ENCODE data around the gene STK38.
A peak's percentile ranks its signal among the peaks of the same experiment; 100 is the strongest.

STK38 gene

DNA sequence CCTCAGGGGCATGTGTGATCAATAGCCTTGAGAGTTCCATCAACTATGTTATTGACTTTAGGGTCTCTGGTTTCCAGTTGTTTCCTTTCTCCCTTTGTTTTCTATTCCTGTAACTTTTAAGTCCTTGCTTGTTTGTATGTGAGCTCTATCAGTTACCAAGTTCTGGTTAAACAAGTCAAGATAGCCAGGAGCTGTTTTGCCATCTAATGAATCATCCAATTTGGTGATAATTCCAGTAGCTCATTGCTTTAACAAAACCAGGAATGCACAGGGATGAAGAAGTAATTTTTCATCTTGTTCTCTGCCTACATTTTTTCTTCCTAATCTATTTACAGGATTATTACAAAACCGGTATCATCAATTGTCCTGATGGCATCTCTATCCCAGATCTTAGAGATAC, 68.0 kb downstream of the STK38 start:
- no peak for TF ChIP-seq CTCF (IDR thresholded peaks at IDR 0.05; ENCODE audit: low read depth, low read length)
- DNase-seq (ENCODE audit: low read depth in 2 of 2): no peak
- H3K4me3 ChIP-seq (replicated peaks in 1 of 2; ENCODE audit: low read depth in 2 of 2, low read length in 2 of 2): no peak overlapping the region

- H3K4me3 ChIP-seq (replicated peaks in 1 of 2; ENCODE audit: low read depth in 2 of 2, low read length in 2 of 2): no peak overlapping the region
Observed at GRCh38 chr6:36478051-36478526, 69.2 kb downstream of the STK38 start.

DNA sequence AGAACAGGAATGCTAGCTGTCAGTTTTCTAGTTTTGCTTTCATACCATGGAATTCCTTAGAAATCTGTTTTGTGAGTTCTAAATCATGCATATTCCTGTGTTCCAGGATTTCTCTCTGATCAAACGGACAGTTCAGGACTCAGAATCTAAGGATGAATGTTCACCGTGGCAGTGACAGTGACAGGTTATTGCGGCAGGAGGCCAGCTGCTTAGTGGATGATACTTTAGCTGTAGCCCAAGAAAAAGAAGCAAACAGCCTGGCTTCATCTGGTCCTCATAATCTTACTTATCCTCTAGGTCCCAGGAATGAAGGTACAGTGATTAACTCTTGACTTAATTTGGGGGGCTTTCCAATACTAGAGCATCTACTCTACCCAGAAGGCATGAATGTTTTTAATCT, 77.3 kb downstream of the STK38 start:
- DNase-seq (ENCODE audit: low read depth in 2 of 2): no peak
- TF ChIP-seq CTCF (IDR thresholded peaks at IDR 0.05; ENCODE audit: low read depth, low read length): no peak
- no peak overlapping the region for H3K4me3 ChIP-seq (replicated peaks in 1 of 2; ENCODE audit: low read depth in 2 of 2, low read length in 2 of 2)

More at GRCh38 chr6:36478051-36478526, 69.2 kb downstream of the STK38 start:
- no peak for DNase-seq (ENCODE audit: low read depth in 2 of 2)
- no peak for TF ChIP-seq CTCF (IDR thresholded peaks at IDR 0.05; ENCODE audit: low read depth, low read length)

- H3K4me3 ChIP-seq (replicated peaks in 1 of 2; ENCODE audit: low read depth in 2 of 2, low read length in 2 of 2): no peak overlapping the region
- no peak for DNase-seq (ENCODE audit: low read depth in 2 of 2)
- TF ChIP-seq CTCF (IDR thresholded peaks at IDR 0.05; ENCODE audit: low read depth, low read length): no peak
Observed at GRCh38 chr6:36469148-36469661, 78.1 kb downstream of the STK38 start.

GRCh38 chr6:36467625-36468024, 79.7 kb downstream of the STK38 start:
- no peak for TF ChIP-seq CTCF (IDR thresholded peaks at IDR 0.05; ENCODE audit: low read depth, low read length)
- no peak for DNase-seq (ENCODE audit: low read depth in 2 of 2)
- H3K4me3 ChIP-seq (replicated peaks in 1 of 2; ENCODE audit: low read depth in 2 of 2, low read length in 2 of 2): no peak overlapping the region

GRCh38 chr6:36464233-36464632, 83.0 kb downstream of the STK38 start:
- TF ChIP-seq CTCF (IDR thresholded peaks at IDR 0.05; ENCODE audit: low read depth, low read length): no peak
- no peak for DNase-seq (ENCODE audit: low read depth in 2 of 2)
- no peak overlapping the region for H3K4me3 ChIP-seq (replicated peaks in 1 of 2; ENCODE audit: low read depth in 2 of 2, low read length in 2 of 2)

- H3K4me3 ChIP-seq (replicated peaks in 1 of 2; ENCODE audit: low read depth in 2 of 2, low read length in 2 of 2): no peak overlapping the region
- DNase-seq (ENCODE audit: low read depth in 2 of 2): peak; percentile 41 to 46
- TF ChIP-seq CTCF (IDR thresholded peaks at IDR 0.05; ENCODE audit: low read depth, low read length): no peak
Observed at GRCh38 chr6:36463676-36464075, 83.6 kb downstream of the STK38 start.

All from cardiac fibroblast (primary cell).